Mucosa of descending colon (tissue), 3 donors: ENCODE data around the gene GRIPAP1. TPM values are rescaled to one million over a fixed set of nuclear protein-coding genes. Genes with fewer than 3 reads are reported as not detected.

Experiments used
- ATAC-seq: fragments of 200-7000 bp; cut with Tn5 transposase; one replicate; pipeline ENCODE4 v1.9.1; 2020; ENCODE audit warnings: mild to moderate bottlenecking, moderate library complexity
- DNase-seq, 3 donors: peaks; one replicate each; pipeline ENCODE4 v3.0.0-alpha.2; 2020
- H3K36me3 ChIP-seq: fragments of 200-600 bp; one replicate; pipeline ENCODE4 v1.8.0; 2021; ENCODE audit warnings: low read depth, mild to moderate bottlenecking
- H3K4me1 ChIP-seq: fragments of 200-600 bp; one replicate; pipeline ENCODE4 v1.8.0; 2021; ENCODE audit warnings: low read depth, mild to moderate bottlenecking
- H3K4me3 ChIP-seq: fragments of 200-600 bp; one replicate; pipeline ENCODE4 v1.8.0; 2021; ENCODE audit warnings: mild to moderate bottlenecking
- H3K9me3 ChIP-seq: fragments of 200-600 bp; one replicate; pipeline ENCODE4 v1.8.0; 2021; ENCODE audit warnings: mild to moderate bottlenecking
- CTCF ChIP-seq: fragments of 200-600 bp; IDR thresholded peaks from one replicate; pipeline ENCODE4 v1.8.0; 2022; ENCODE audit warnings: antibody characterized with exemption, mild to moderate bottlenecking
- intact Hi-C, 2 donors: fragments of 100-400 bp; cut with DNase I in 1 of 2; cut with micrococcal nuclease in 1 of 2; formaldehyde crosslinking; loops; one replicate each; pipeline versions ENCODE4 v1.11.0 to v1.11.1; 2022; cut with DNase I, micrococcal nuclease
- total RNA-seq, 3 donors: library from RNA; stranded (reverse); fragmentation: NEBNext Ultra II Directional in 2 of 3; extraction: Animal tissue kit (Norgen Biotek cat#: 25700) in 2 of 3; gene quantifications; one replicate each; pipeline versions ENCODE4 v1.2.1 to v1.2.4, GENCODE V29; 2021 to 2023
- donor health status: DM: no; HTN: no; CAD: no; lungs with moderate emphysema.
- donor health status: DM: no; HTN: no; CAD: no.
- donor health status: DM: no; HTN: yes; CAD: no.

Gene GRIPAP1
- total RNA-seq, 3 donors from 2014 or later = 39.5 to 48.9 (median 47.5) TPM

- H3K36me3 ChIP-seq = no peaks in the 10 kb centered on the region
- H3K4me3 ChIP-seq = no peak overlapping the region
- H3K9me3 ChIP-seq = no peaks in the 10 kb centered on the region
- H3K4me1 ChIP-seq = no peaks in the 10 kb centered on the region
- intact Hi-C loops = no loop called here
- ATAC-seq (no peak), DNase-seq (no peak)
- no peak for TF ChIP-seq CTCF
Measured at GRCh38 chrX:48927736-48928382, 74.2 kb downstream of the GRIPAP1 start.

GRCh38 chrX:48927123-48927522 is 74.9 kb downstream of the GRIPAP1 start:
- no peak overlapping the region for H3K4me3 ChIP-seq
- H3K36me3 ChIP-seq = no peaks in the 10 kb centered on the region
- ATAC-seq (no peak), DNase-seq (no peak)
- intact Hi-C loops = no loop called here
- H3K4me1 ChIP-seq = no peaks in the 10 kb centered on the region
- no peak for TF ChIP-seq CTCF
- H3K9me3 ChIP-seq = no peaks in the 10 kb centered on the region

GRCh38 chrX:48924270-48924669 is 77.8 kb downstream of the GRIPAP1 start:
- TF ChIP-seq CTCF = no peak
- intact Hi-C loops = no loop called here
- no peak overlapping the region for H3K4me3 ChIP-seq
- no peaks in the 10 kb centered on the region for H3K36me3 ChIP-seq
- H3K4me1 ChIP-seq = no peaks in the 10 kb centered on the region
- ATAC-seq (no peak), DNase-seq (no peak)
- H3K9me3 ChIP-seq = no peaks in the 10 kb centered on the region

DNA sequence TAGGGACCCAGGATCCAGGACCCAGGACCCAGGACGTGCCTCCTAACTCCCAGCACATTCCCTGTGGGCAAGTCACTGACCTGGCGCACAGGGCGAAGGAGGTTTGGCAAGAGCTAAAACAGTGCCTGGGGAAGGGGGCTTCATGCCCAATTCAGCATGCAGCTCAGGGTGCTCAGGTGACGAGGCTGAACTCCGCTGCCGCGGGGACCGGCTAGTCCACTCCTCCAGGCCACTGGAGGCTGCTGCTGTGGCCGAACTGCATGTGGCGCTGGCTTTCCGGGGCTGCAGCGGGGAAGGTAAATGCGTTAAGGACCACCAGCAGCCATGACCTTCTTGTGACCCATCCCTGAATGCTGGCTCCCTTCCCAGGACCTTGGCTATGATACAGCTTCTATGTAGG is 78.3 kb downstream of the GRIPAP1 start:
- no peaks in the 10 kb centered on the region for H3K4me1 ChIP-seq
- no peak for DNase-seq
- intact Hi-C loops = no loop called here
- TF ChIP-seq CTCF = no peak
- no peaks in the 10 kb centered on the region for H3K9me3 ChIP-seq
- H3K36me3 ChIP-seq = no peaks in the 10 kb centered on the region
- no peak for ATAC-seq
- H3K4me3 ChIP-seq = no peak overlapping the region

Other genes with a start within 250 kb of the GRIPAP1 start
- gene GLOD5, start 240.5 kb downstream of the GRIPAP1 start, total RNA-seq = 1 to 10 TPM; 4.3 to 9.9 (median 7.1) TPM
- under 1 TPM in 1 of 3 donors, not detected in 2; 0.32 TPM for gene GATA1, start 215.7 kb downstream of the GRIPAP1 start, total RNA-seq
- 100 to 1,000 TPM in 1 of 3 donors, 10 to 100 TPM in 2; 83.2 to 111 (median 99.6) TPM for gene HDAC6, start 200.2 kb downstream of the GRIPAP1 start, total RNA-seq
- under 1 TPM in 1 of 3 donors, not detected in 2; 0.38 TPM for gene ERAS, start 175.8 kb downstream of the GRIPAP1 start, total RNA-seq
- 10 to 100 TPM; 11.1 to 19.7 (median 13.8) TPM for gene PCSK1N, start 166.7 kb downstream of the GRIPAP1 start, total RNA-seq
- 10 to 100 TPM; 43.4 to 49.0 (median 46.0) TPM for gene TIMM17B, start 104.5 kb downstream of the GRIPAP1 start, total RNA-seq
- 10 to 100 TPM; 55.5 to 88.8 (median 69.6) TPM for gene PQBP1, start 104.3 kb downstream of the GRIPAP1 start, total RNA-seq
- 10 to 100 TPM; 26.4 to 62.1 (median 52.2) TPM for gene SLC35A2, start 90.6 kb downstream of the GRIPAP1 start, total RNA-seq
- gene PIM2, start 83.2 kb downstream of the GRIPAP1 start, total RNA-seq = 10 to 100 TPM; 10.5 to 30.0 (median 20.5) TPM
- gene OTUD5, start 44.7 kb downstream of the GRIPAP1 start, total RNA-seq = 10 to 100 TPM; 43.6 to 56.5 (median 52.5) TPM
- 1 to 10 TPM in 1 of 3 donors, under 1 TPM in 2; 0.87 to 1.6 (median 0.93) TPM for gene KCND1, start 30.4 kb downstream of the GRIPAP1 start, total RNA-seq
- gene TFE3, start 41.1 kb upstream of the GRIPAP1 start, total RNA-seq = 10 to 100 TPM; 26.6 to 46.6 (median 28.1) TPM
- gene CCDC120, start 56.7 kb upstream of the GRIPAP1 start, total RNA-seq = 10 to 100 TPM; 11.6 to 16.7 (median 12.5) TPM
- 10 to 100 TPM in 1 of 3 donors, 1 to 10 TPM in 2; 3.9 to 18.7 (median 8.1) TPM for gene PRAF2, start 71.7 kb upstream of the GRIPAP1 start, total RNA-seq
- 10 to 100 TPM; 44.3 to 90.1 (median 52.6) TPM for gene WDR45, start 77.6 kb upstream of the GRIPAP1 start, total RNA-seq
- 10 to 100 TPM; 21.3 to 22.4 (median 22.1) TPM for gene GPKOW, start 121.5 kb upstream of the GRIPAP1 start, total RNA-seq
- 10 to 100 TPM in 2 of 3 donors, 1 to 10 TPM in 1; 9.5 to 16.8 (median 15.6) TPM for gene MAGIX, start 160.5 kb upstream of the GRIPAP1 start, total RNA-seq
- gene PLP2, start 169.6 kb upstream of the GRIPAP1 start, total RNA-seq = 100 to 1,000 TPM in 2 of 3 donors, 10 to 100 TPM in 1; 96.1 to 152 (median 137) TPM
- 10 to 100 TPM; 12.5 to 15.6 (median 13.0) TPM for gene PRICKLE3, start 184.1 kb upstream of the GRIPAP1 start, total RNA-seq
- gene SYP, start 197.9 kb upstream of the GRIPAP1 start, total RNA-seq = 10 to 100 TPM in 2 of 3 donors, 1 to 10 TPM in 1; 4.9 to 14.5 (median 12.2) TPM
- 1 to 10 TPM in 2 of 3 donors, under 1 TPM in 1; 0.70 to 3.0 (median 1.7) TPM for gene CACNA1F, start 231.1 kb upstream of the GRIPAP1 start, total RNA-seq
- gene CCDC22, start 233.2 kb upstream of the GRIPAP1 start, total RNA-seq = 10 to 100 TPM; 14.3 to 15.9 (median 14.5) TPM